Fibroblast of the aortic adventitia (primary cell): ENCODE data around the gene ACTL10. TPM values are rescaled to one million over a fixed set of nuclear protein-coding genes. Genes with fewer than 3 reads are reported as not detected.

ENCODE experiments used
- DNase-seq: peaks from one replicate; pipeline ENCODE4 v3.0.0-alpha.2; 2010; ENCODE audit warnings: low read depth
- H3K4me3 ChIP-seq: 2 replicates; pipeline ENCODE4 v1.5.1; 2011; ENCODE audit warnings: low read depth, mild to moderate bottlenecking, control low read depth, low read length, moderate library complexity
- CTCF ChIP-seq: IDR thresholded peaks from 2 replicates; pipeline ENCODE4 v1.5.1; 2011; ENCODE audit warnings: mild to moderate bottlenecking, low read length, control low read depth, inconsistent platforms; ENCODE audit not compliant: insufficient read depth
- total RNA-seq: library from RNA; depleted of rRNA; stranded (reverse); fragments of >200 nt; gene quantifications from 2 replicates; pipeline ENCODE4 v1.2.3, GENCODE V29; 2012; ENCODE audit warnings: low replicate concordance

Gene ACTL10
- total RNA-seq, 1 donor, result 2.2 TPM

GRCh38 chr20:33685328-33686099 lies 18.8 kb downstream of the ACTL10 start:
- no peak for DNase-seq
- TF ChIP-seq CTCF, result no peak
- peak overlapping the region; percentile 49 for H3K4me3 ChIP-seq

GRCh38 chr20:33686100-33686983 lies 19.6 kb downstream of the ACTL10 start, which contains the start of gene E2F1:
Gene E2F1 (minus strand): TSS chr20:33686385. CDS start chr20:33686264, 121 bp downstream.
- H3K4me3 ChIP-seq, result peak within 1 kb of the TSS; percentile 59
- TF ChIP-seq CTCF, result peak; percentile 39
- DNase-seq, result peak; percentile 75

GRCh38 chr20:33686984-33687366 lies 20.2 kb downstream of the ACTL10 start:
- no peak for DNase-seq
- no peak for TF ChIP-seq CTCF
- no peak overlapping the region for H3K4me3 ChIP-seq

GRCh38 chr20:33687370-33687915 lies 20.7 kb downstream of the ACTL10 start:
- TF ChIP-seq CTCF, result no peak
- DNase-seq, result peak; percentile 61
- H3K4me3 ChIP-seq, result no peak overlapping the region

- TF ChIP-seq CTCF, result no peak
- DNase-seq, result no peak
- no peak overlapping the region for H3K4me3 ChIP-seq
Measured at GRCh38 chr20:33687993-33688937, 21.5 kb downstream of the ACTL10 start.

GRCh38 chr20:33688938-33689424 lies 22.2 kb downstream of the ACTL10 start:
- TF ChIP-seq CTCF, result no peak
- DNase-seq, result no peak
- no peak overlapping the region for H3K4me3 ChIP-seq
